ENCODE data around the gene DNAH12.

- TF ChIP-seq CTCF (conservative IDR thresholded peaks at IDR 0.05 in 1 of 2, IDR thresholded peaks at IDR 0.05 in 1 of 2; ENCODE audit: extremely low read depth in 1 of 2, insufficient read depth in 1 of 2, low read depth in 1 of 2, low read length in 2 of 2) = no peak
- no peak for TF ChIP-seq EZH2 (IDR thresholded peaks at IDR 0.05; ENCODE audit: borderline replicate concordance, low read length)
Observed at GRCh38 chr3:57546616-57547015, 2.5 kb upstream of the DNAH12 start.
